Spinal cord (tissue), 10 donors: ENCODE data around the gene RAD51B. TPM values are rescaled to one million over a fixed set of nuclear protein-coding genes. Genes with fewer than 3 reads are reported as not detected.

Experiments used
- DNase-seq, 6 donors: peaks; one replicate each; pipeline versions ENCODE4 v3.0.0 to v3.0.0-alpha.2; 2013 to 2015; ENCODE audit warnings: low spot score in 6 of 6, low read depth in 4 of 6
- H3K27ac ChIP-seq: one replicate; pipeline ENCODE4 v1.5.1; 2013; ENCODE audit warnings: low read depth, low read length, control low read depth
- H3K27me3 ChIP-seq: one replicate; pipeline ENCODE4 v1.6.1; 2013; ENCODE audit warnings: low read length; ENCODE audit not compliant: control insufficient read depth, insufficient read depth
- H3K36me3 ChIP-seq: one replicate; pipeline ENCODE4 v1.6.1; 2013; ENCODE audit warnings: low read length; ENCODE audit not compliant: control insufficient read depth, insufficient read depth
- H3K4me1 ChIP-seq: one replicate; pipeline ENCODE4 v1.6.1; 2013; ENCODE audit warnings: low read length; ENCODE audit not compliant: control insufficient read depth, insufficient read depth
- H3K4me3 ChIP-seq: one replicate; pipeline ENCODE4 v1.5.1; 2013; ENCODE audit warnings: low read depth, low read length, control low read depth
- H3K9me3 ChIP-seq: one replicate; pipeline ENCODE4 v1.6.1; 2013; ENCODE audit warnings: low read length; ENCODE audit not compliant: control insufficient read depth, insufficient read depth
- WGBS: methylation state at CpG from one replicate; pipeline ENCODE4 v1.1.5; 2013; ENCODE audit warnings: missing lambda C conversion rate; ENCODE audit not compliant: insufficient coverage; 5-methylcytosine and 5-hydroxymethylcytosine counted together
- polyA plus RNA-seq, 2 donors: library from polyadenylated mRNA; unstranded; fragments of 120-200 nt; gene quantifications; one replicate each; pipeline ENCODE4 v1.2.1, GENCODE V29; 2013; ENCODE audit not compliant: insufficient read length in 2 of 2
- total RNA-seq, 2 donors: library from RNA; depleted of rRNA in 1 of 2; stranded (reverse); fragments of 120-200 nt in 1 of 2; fragments of >200 nt in 1 of 2; gene quantifications; one replicate each; pipeline versions ENCODE4 v1.2.3 to v1.2.4, GENCODE V29; 2013 to 2014
- donor health status: healthy.

RAD51B gene
- total and polyA plus RNA-seq, 4 donors, result 5.7 to 28.9 (median 14.4) TPM

- no peaks in the 10 kb centered on the region for H3K4me1 ChIP-seq
- no peak overlapping the region for H3K27ac ChIP-seq
- H3K4me3 ChIP-seq, result no peak overlapping the region
- no peak for DNase-seq
- no peaks in the 10 kb centered on the region for H3K36me3 ChIP-seq
- peaks cover 5% of the 10 kb centered on the region for H3K9me3 ChIP-seq
- H3K27me3 ChIP-seq, result no peaks in the 10 kb centered on the region
- WGBS, result no CpG with 5 or more reads among the region's 2 CpGs
Observed at GRCh38 chr14:67952381-67952780, 132.8 kb downstream of the RAD51B start.

- Histone ChIP-seq H3K4me3 (no peak overlapping the region), H3K36me3 (no peaks in the 10 kb centered on the region)
- no peak for DNase-seq
Observed at GRCh38 chr14:67952786-67953185, 133.2 kb downstream of the RAD51B start.

GRCh38 chr14:67955261-67955660, 135.7 kb downstream of the RAD51B start:
- Histone ChIP-seq H3K27me3 (no peaks in the 10 kb centered on the region), H3K36me3 (no peaks in the 10 kb centered on the region), H3K4me1 (no peaks in the 10 kb centered on the region), H3K4me3 (no peak overlapping the region), H3K27ac (no peak overlapping the region), H3K9me3 (no peaks in the 10 kb centered on the region)
- no peak for DNase-seq

More at GRCh38 chr14:67952786-67953185, 133.2 kb downstream of the RAD51B start:
- no peak overlapping the region for H3K27ac ChIP-seq
- no peaks in the 10 kb centered on the region for H3K27me3 ChIP-seq
- no peaks in the 10 kb centered on the region for H3K4me1 ChIP-seq
- peaks cover 5% of the 10 kb centered on the region for H3K9me3 ChIP-seq

- no CpG with 5 or more reads among the region's 3 CpGs for WGBS
- no peak overlapping the region for H3K27ac ChIP-seq
- H3K4me1 ChIP-seq, result no peaks in the 10 kb centered on the region
Observed at GRCh38 chr14:67957946-67958345, 138.4 kb downstream of the RAD51B start.

GRCh38 chr14:67961676-67962075, 142.1 kb downstream of the RAD51B start:
- WGBS, result no CpG with 5 or more reads among the region's 2 CpGs
- H3K27me3 ChIP-seq, result no peaks in the 10 kb centered on the region
- H3K36me3 ChIP-seq, result no peaks in the 10 kb centered on the region
- H3K27ac ChIP-seq, result no peak overlapping the region
- H3K4me1 ChIP-seq, result no peaks in the 10 kb centered on the region
- H3K4me3 ChIP-seq, result no peak overlapping the region
- H3K9me3 ChIP-seq, result no peaks in the 10 kb centered on the region
- no peak for DNase-seq

More at GRCh38 chr14:67957946-67958345, 138.4 kb downstream of the RAD51B start:
- no peak for DNase-seq
- no peaks in the 10 kb centered on the region for H3K9me3 ChIP-seq
- H3K36me3 ChIP-seq, result no peaks in the 10 kb centered on the region
- no peak overlapping the region for H3K4me3 ChIP-seq
- H3K27me3 ChIP-seq, result no peaks in the 10 kb centered on the region

GRCh38 chr14:67962215-67962644, 142.7 kb downstream of the RAD51B start:
- no peak overlapping the region for H3K4me3 ChIP-seq
- no peaks in the 10 kb centered on the region for H3K27me3 ChIP-seq
- no peaks in the 10 kb centered on the region for H3K36me3 ChIP-seq
- no peak overlapping the region for H3K27ac ChIP-seq
- no CpG with 5 or more reads among the region's 2 CpGs for WGBS
- no peaks in the 10 kb centered on the region for H3K9me3 ChIP-seq
- no peak for DNase-seq
- H3K4me1 ChIP-seq, result no peaks in the 10 kb centered on the region

- H3K36me3 ChIP-seq, result no peaks in the 10 kb centered on the region
- no peaks in the 10 kb centered on the region for H3K4me1 ChIP-seq
- H3K4me3 ChIP-seq, result no peak overlapping the region
- H3K27me3 ChIP-seq, result no peaks in the 10 kb centered on the region
- no peak for DNase-seq
- H3K27ac ChIP-seq, result no peak overlapping the region
- no peaks in the 10 kb centered on the region for H3K9me3 ChIP-seq
- WGBS, result no CpG with 5 or more reads among the region's 2 CpGs
Observed at GRCh38 chr14:67963545-67963944, 144.0 kb downstream of the RAD51B start.

GRCh38 chr14:67963960-67964812, 144.6 kb downstream of the RAD51B start:
- WGBS, result 93% methylated on average over 3 of the region's 6 CpGs
- Histone ChIP-seq H3K27ac (no peak overlapping the region), H3K4me3 (no peak overlapping the region), H3K9me3 (no peaks in the 10 kb centered on the region), H3K27me3 (no peaks in the 10 kb centered on the region), H3K36me3 (no peaks in the 10 kb centered on the region), H3K4me1 (no peaks in the 10 kb centered on the region)
- peak in 2 of 6 donors; percentile 22 to 50 for DNase-seq

- no peaks in the 10 kb centered on the region for H3K4me1 ChIP-seq
- no peak overlapping the region for H3K4me3 ChIP-seq
- DNase-seq, result no peak
- no peaks in the 10 kb centered on the region for H3K9me3 ChIP-seq
- H3K36me3 ChIP-seq, result no peaks in the 10 kb centered on the region
- no peaks in the 10 kb centered on the region for H3K27me3 ChIP-seq
- WGBS, result no CpG with 5 or more reads among the region's 3 CpGs
- H3K27ac ChIP-seq, result no peak overlapping the region
Observed at GRCh38 chr14:67965696-67966095, 146.1 kb downstream of the RAD51B start.

GRCh38 chr14:67967206-67967605, 147.6 kb downstream of the RAD51B start:
- Histone ChIP-seq H3K4me1 (no peaks in the 10 kb centered on the region), H3K9me3 (no peaks in the 10 kb centered on the region), H3K36me3 (no peaks in the 10 kb centered on the region), H3K4me3 (no peak overlapping the region), H3K27me3 (no peaks in the 10 kb centered on the region), H3K27ac (no peak overlapping the region)
- no peak for DNase-seq
- 100% methylated on average over 1 of the region's 1 CpG for WGBS
